Measurements from ENCODE around the gene LGMN. TPM values are rescaled to one million over a fixed set of nuclear protein-coding genes. Genes with fewer than 3 reads are reported as not detected.

LGMN gene
- total and polyA plus RNA-seq, 2 donors (not counting 1 experiment from before 2014, with no cell fraction given): 22.6 to 61.0 TPM

DNA sequence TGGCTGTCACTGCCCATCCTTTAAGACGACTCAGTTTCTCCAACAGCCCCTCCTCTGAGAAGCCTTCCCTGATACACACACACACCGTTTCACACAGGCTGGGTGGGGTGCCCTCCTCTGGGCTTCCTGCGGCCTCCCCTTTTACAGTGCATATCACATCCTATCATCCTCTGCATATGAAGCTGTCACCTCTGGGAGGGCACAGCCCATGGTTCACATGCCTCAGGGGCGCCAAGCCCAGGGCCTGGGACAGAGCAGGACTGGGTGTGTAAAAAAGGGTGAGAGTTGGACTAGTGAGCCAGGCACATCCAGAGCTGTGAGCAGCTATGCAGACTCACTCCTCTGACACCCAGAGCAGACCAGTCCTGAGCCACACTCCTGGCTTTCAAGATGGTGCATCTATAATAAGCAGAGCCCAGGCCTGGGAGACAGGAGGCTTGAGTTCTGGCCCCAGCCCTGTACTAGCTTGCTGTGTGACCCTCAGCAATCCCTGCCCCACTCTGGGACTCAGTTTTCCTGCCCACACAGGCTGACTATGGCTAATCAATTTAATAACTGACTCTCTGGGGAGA, 62.6 kb downstream of the LGMN start:
- TF ChIP-seq, protein P1, sequence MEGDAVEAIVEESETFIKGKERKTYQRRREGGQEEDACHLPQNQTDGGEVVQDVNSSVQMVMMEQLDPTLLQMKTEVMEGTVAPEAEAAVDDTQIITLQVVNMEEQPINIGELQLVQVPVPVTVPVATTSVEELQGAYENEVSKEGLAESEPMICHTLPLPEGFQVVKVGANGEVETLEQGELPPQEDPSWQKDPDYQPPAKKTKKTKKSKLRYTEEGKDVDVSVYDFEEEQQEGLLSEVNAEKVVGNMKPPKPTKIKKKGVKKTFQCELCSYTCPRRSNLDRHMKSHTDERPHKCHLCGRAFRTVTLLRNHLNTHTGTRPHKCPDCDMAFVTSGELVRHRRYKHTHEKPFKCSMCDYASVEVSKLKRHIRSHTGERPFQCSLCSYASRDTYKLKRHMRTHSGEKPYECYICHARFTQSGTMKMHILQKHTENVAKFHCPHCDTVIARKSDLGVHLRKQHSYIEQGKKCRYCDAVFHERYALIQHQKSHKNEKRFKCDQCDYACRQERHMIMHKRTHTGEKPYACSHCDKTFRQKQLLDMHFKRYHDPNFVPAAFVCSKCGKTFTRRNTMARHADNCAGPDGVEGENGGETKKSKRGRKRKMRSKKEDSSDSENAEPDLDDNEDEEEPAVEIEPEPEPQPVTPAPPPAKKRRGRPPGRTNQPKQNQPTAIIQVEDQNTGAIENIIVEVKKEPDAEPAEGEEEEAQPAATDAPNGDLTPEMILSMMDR (conservative IDR thresholded peaks at IDR 0.05 in 1 of 2, IDR thresholded peaks at IDR 0.05 in 1 of 2; ENCODE audit: low read depth in 1 of 2, low read length in 2 of 2): no peak
- TF ChIP-seq EZH2 (IDR thresholded peaks at IDR 0.05; ENCODE audit: low read length, missing control alignments): no peak
- no peaks in the 10 kb centered on the region for H3K79me2 ChIP-seq (ENCODE audit: control insufficient read depth, insufficient read depth, low read length)
- H4K20me1 ChIP-seq (ENCODE audit: control insufficient read depth, extremely low read depth, insufficient read depth, low read length): no peaks in the 10 kb centered on the region
- no peak for DNase-seq (ENCODE audit: low read depth in 2 of 2)
- H3K4me1 ChIP-seq (ENCODE audit: control insufficient read depth, extremely low read depth, insufficient read depth, low read length): peaks cover 4% of the 10 kb centered on the region
- no peak overlapping the region for H3K4me3 ChIP-seq (replicated peaks in 1 of 4; ENCODE audit: control extremely low read depth in 1 of 4, insufficient read depth in 1 of 4, low read depth in 3 of 4, low read length in 4 of 4)
- H3K9ac ChIP-seq (ENCODE audit: insufficient read depth, low read length): no peak overlapping the region
- H3K4me2 ChIP-seq (ENCODE audit: extremely low read depth, insufficient read depth, low read length): no peak overlapping the region
- no peak overlapping the region for H2AFZ ChIP-seq (ENCODE audit: low read length)
- H3K36me3 ChIP-seq (ENCODE audit: control insufficient read depth, insufficient read depth, low read length): peaks cover 12% of the 10 kb centered on the region
- no peaks in the 10 kb centered on the region for H3K9me3 ChIP-seq (ENCODE audit: control insufficient read depth, insufficient read depth, low read depth, low read length)
- no peak overlapping the region for H3K27ac ChIP-seq (ENCODE audit: insufficient read depth, low read length)
- no peaks in the 10 kb centered on the region for H3K27me3 ChIP-seq (ENCODE audit: control insufficient read depth, insufficient read depth, low read length)

DNA sequence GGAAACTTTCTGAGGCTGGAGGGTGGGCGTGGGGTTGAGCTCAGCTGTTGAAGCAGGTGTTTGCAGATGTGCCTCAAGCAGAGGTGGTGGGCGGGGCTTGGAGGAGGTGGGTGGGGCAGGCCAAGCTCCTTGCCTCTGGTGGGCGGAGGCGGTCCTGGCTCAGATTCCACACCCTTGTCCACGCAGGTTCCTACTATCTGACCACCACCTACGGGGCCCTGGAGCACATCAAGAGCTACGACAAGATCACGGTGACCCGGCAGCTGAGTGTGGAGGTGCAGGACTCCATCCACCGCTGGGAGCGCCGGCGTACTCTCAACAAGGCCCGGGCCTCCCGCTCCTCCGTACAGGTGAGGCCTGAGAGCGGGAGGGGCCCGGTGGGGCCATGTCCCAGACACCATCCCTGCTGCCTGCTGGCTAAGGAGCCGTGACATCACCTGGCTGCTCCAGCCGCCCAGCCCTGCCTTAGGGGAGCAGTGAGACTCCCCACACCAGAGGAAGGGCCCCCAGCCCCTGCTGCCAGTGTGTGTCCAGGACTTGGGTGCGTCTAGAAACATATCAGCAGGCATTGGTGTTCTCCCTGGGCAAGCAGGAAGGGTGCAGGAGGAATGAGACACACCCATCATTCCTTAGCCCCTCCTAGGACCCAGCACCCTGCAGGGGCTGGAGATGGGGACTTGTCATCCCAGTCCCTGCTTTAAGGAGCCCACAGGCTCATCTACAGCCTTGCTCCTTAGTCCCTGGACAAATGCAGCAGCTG, 63.4 kb downstream of the LGMN start:
- no peak overlapping the region for H3K9ac ChIP-seq (ENCODE audit: insufficient read depth, low read length)
- TF ChIP-seq, protein P1 (conservative IDR thresholded peaks at IDR 0.05 in 1 of 2, IDR thresholded peaks at IDR 0.05 in 1 of 2; ENCODE audit: low read depth in 1 of 2, low read length in 2 of 2): no peak
- no peak for TF ChIP-seq EZH2 (IDR thresholded peaks at IDR 0.05; ENCODE audit: low read length, missing control alignments)
- DNase-seq (ENCODE audit: low read depth in 2 of 2): no peak
- H3K27ac ChIP-seq (ENCODE audit: insufficient read depth, low read length): no peak overlapping the region
- H2AFZ ChIP-seq (ENCODE audit: low read length): no peak overlapping the region
- H3K27me3 ChIP-seq (ENCODE audit: control insufficient read depth, insufficient read depth, low read length): no peaks in the 10 kb centered on the region
- peaks cover 4% of the 10 kb centered on the region for H3K4me1 ChIP-seq (ENCODE audit: control insufficient read depth, extremely low read depth, insufficient read depth, low read length)
- no peaks in the 10 kb centered on the region for H4K20me1 ChIP-seq (ENCODE audit: control insufficient read depth, extremely low read depth, insufficient read depth, low read length)
- no peaks in the 10 kb centered on the region for H3K9me3 ChIP-seq (ENCODE audit: control insufficient read depth, insufficient read depth, low read depth, low read length)
- peaks cover 11% of the 10 kb centered on the region for H3K36me3 ChIP-seq (ENCODE audit: control insufficient read depth, insufficient read depth, low read length)
- no peak overlapping the region for H3K4me3 ChIP-seq (replicated peaks in 1 of 4; ENCODE audit: control extremely low read depth in 1 of 4, insufficient read depth in 1 of 4, low read depth in 3 of 4, low read length in 4 of 4)
- no peaks in the 10 kb centered on the region for H3K79me2 ChIP-seq (ENCODE audit: control insufficient read depth, insufficient read depth, low read length)
- H3K4me2 ChIP-seq (ENCODE audit: extremely low read depth, insufficient read depth, low read length): no peak overlapping the region

DNA sequence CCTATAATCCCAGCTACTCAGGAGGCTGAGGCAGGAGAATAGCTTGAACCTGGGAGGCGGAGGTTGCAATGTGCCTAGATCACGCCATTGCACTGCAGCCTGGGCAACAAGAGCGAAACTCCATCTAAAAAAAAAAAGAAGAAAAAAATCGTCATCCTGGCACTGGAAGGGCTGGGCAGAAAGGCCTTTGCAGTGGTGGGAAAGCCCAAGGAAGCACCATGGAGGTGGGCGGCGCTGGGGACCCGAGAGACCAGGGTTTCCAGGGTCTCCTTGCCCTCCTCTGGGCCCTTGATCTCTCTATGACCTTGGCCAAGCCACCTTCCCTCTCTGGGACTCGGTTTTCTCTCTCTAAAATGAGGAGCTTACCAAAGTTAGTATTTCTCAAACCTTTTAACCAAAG, 65.4 kb downstream of the LGMN start:
- DNase-seq (ENCODE audit: low read depth in 2 of 2): no peak
- H3K4me2 ChIP-seq (ENCODE audit: extremely low read depth, insufficient read depth, low read length): no peak overlapping the region
- no peak overlapping the region for H3K27ac ChIP-seq (ENCODE audit: insufficient read depth, low read length)
- no peak overlapping the region for H3K4me3 ChIP-seq (replicated peaks in 1 of 4; ENCODE audit: control extremely low read depth in 1 of 4, insufficient read depth in 1 of 4, low read depth in 3 of 4, low read length in 4 of 4)
- H2AFZ ChIP-seq (ENCODE audit: low read length): no peak overlapping the region
- TF ChIP-seq, protein P1 (conservative IDR thresholded peaks at IDR 0.05 in 1 of 2, IDR thresholded peaks at IDR 0.05 in 1 of 2; ENCODE audit: low read depth in 1 of 2, low read length in 2 of 2): no peak
- no peak for TF ChIP-seq EZH2 (IDR thresholded peaks at IDR 0.05; ENCODE audit: low read length, missing control alignments)
- no peaks in the 10 kb centered on the region for H3K79me2 ChIP-seq (ENCODE audit: control insufficient read depth, insufficient read depth, low read length)
- no peaks in the 10 kb centered on the region for H3K9me3 ChIP-seq (ENCODE audit: control insufficient read depth, insufficient read depth, low read depth, low read length)
- H4K20me1 ChIP-seq (ENCODE audit: control insufficient read depth, extremely low read depth, insufficient read depth, low read length): no peaks in the 10 kb centered on the region
- peaks cover 4% of the 10 kb centered on the region for H3K4me1 ChIP-seq (ENCODE audit: control insufficient read depth, extremely low read depth, insufficient read depth, low read length)
- no peak overlapping the region for H3K9ac ChIP-seq (ENCODE audit: insufficient read depth, low read length)
- H3K36me3 ChIP-seq (ENCODE audit: control insufficient read depth, insufficient read depth, low read length): peaks cover 7% of the 10 kb centered on the region
- H3K27me3 ChIP-seq (ENCODE audit: control insufficient read depth, insufficient read depth, low read length): no peaks in the 10 kb centered on the region
